HuH-7 (cell line): Measurements from ENCODE around the gene PDE4A.
"Not testable (repeated sequence)": the region's sequence is repeated elsewhere in the genome, so short reads cannot be mapped to it uniquely, and the experiment has no call there.

Experiments
- DNase-seq: peaks from one replicate; pipeline ENCODE4 v3.0.0; 2011; ENCODE audit warnings: low spot score

PDE4A gene

GRCh38 chr19:10403137-10404021, 17.0 kb upstream of the PDE4A start, which contains the start of gene CDC37:
TSS of gene CDC37 (minus strand) at chr19:10403542. CDS start at chr19:10403479, 63 bp downstream.
- peak; percentile 95 for DNase-seq

- DNase-seq = no peak
Measured at GRCh38 chr19:10404888-10405820, 15.2 kb upstream of the PDE4A start.

GRCh38 chr19:10406191-10406590, 14.1 kb upstream of the PDE4A start:
- no peak for DNase-seq

- DNase-seq = no peak
Measured at GRCh38 chr19:10407096-10407495, 13.2 kb upstream of the PDE4A start.

- DNase-seq = no peak
Measured at GRCh38 chr19:10408511-10409283, 11.6 kb upstream of the PDE4A start.

- not testable (repeated sequence) for DNase-seq
Measured at GRCh38 chr19:10411224-10411623, 9.1 kb upstream of the PDE4A start.

- no peak for DNase-seq
Measured at GRCh38 chr19:10412257-10412977, 7.9 kb upstream of the PDE4A start.

- DNase-seq = no peak
Measured at GRCh38 chr19:10416083-10416379, 4.3 kb upstream of the PDE4A start.

GRCh38 chr19:10416380-10417257, 3.7 kb upstream of the PDE4A start:
- peak; percentile 92 for DNase-seq

GRCh38 chr19:10417541-10418234, 2.6 kb upstream of the PDE4A start:
- DNase-seq = no peak

- no peak for DNase-seq
Measured at GRCh38 chr19:10418235-10418484, 2.2 kb upstream of the PDE4A start.

GRCh38 chr19:10418485-10419199, 1.7 kb upstream of the PDE4A start:
- no peak for DNase-seq

GRCh38 chr19:10419200-10419645, 1.1 kb upstream of the PDE4A start:
- no peak for DNase-seq

GRCh38 chr19:10419646-10420443, 493 bp upstream of the PDE4A start:
- no peak for DNase-seq

GRCh38 chr19:10421240-10422045, 1.1 kb downstream of the PDE4A start:
- no peak for DNase-seq

GRCh38 chr19:10422046-10422461, 1.7 kb downstream of the PDE4A start:
- peak; percentile 45 for DNase-seq

- DNase-seq = no peak
Measured at GRCh38 chr19:10422846-10423245, 2.5 kb downstream of the PDE4A start.
